ENCODE results near the gene MAPKAP1. TPM values are rescaled to one million over a fixed set of nuclear protein-coding genes. Genes with fewer than 3 reads are reported as not detected.

Gene MAPKAP1
- polyA plus RNA-seq, 3 donors = 39.9 to 57.5 (median 44.1) TPM

DNA sequence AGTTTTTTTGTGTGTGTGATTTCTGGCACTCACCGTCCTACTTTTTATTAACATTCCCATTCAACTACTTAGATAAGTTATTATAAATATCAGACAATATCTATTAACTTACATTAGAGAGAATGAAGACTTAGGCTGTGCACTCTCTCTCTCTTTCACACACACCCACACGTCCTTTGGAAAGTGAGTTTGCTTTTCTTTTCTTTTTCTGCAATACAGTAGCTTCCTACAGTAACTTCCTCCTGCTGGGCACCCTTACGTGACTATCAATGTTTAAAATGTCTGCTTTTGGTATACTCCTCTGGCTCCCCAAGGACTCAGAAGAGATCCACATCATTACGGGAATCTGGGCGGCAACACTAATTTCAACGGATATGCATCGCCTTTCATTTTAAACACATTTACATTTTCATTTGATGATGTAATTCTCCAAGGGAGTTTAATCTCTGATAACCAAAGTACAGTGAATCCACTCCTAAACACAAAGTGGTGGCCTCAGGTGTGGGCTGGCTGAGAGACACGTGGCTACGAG, 179.5 kb downstream of the MAPKAP1 start:
- Mint-ChIP-seq H3K27me3 (ENCODE audit: low read depth in 3 of 3) (no peaks in the 10 kb centered on the region), H3K9me3 (no peaks in the 10 kb centered on the region), H3K4me1 (peaks cover 39% of the 10 kb centered on the region), H3K4me3 (no peak overlapping the region), H3K27ac (peak overlapping the region in 2 of 7 donors; percentile 17 to 24), H3K36me3 (peaks cover 13 to 24% of the 10 kb centered on the region in 2 donors)
- H3K9me3 ChIP-seq (replicated peaks in 1 of 2; ENCODE audit: control insufficient read depth in 1 of 2, insufficient read depth in 1 of 2, low read length in 2 of 2) = no peaks in the 10 kb centered on the region
- no peak overlapping the region for H2AFZ ChIP-seq (ENCODE audit: insufficient read depth, low read depth, low read length, poor library complexity, severe bottlenecking)
- peaks cover 14 to 31% of the 10 kb centered on the region in 2 donors for H3K4me1 ChIP-seq (ENCODE audit: control insufficient read depth in 1 of 2, insufficient read depth in 2 of 2, low read length in 2 of 2)
- no peak overlapping the region for H3K9ac ChIP-seq (ENCODE audit: insufficient read depth, low read length, poor library complexity, severe bottlenecking)
- no peak for DNase-seq
- intact Hi-C loops (cut with micrococcal nuclease) = no loop called here
- H3K36me3 ChIP-seq (replicated peaks in 1 of 2; ENCODE audit: control insufficient read depth in 1 of 2, insufficient read depth in 2 of 2, low read length in 2 of 2) = peaks cover 0 to 7% of the 10 kb centered on the region in 2 donors
- H3K27me3 ChIP-seq (ENCODE audit: control insufficient read depth in 2 of 2, insufficient read depth in 2 of 2, low read length in 2 of 2) = no peaks in the 10 kb centered on the region
- WGBS (ENCODE audit: insufficient coverage) = no CpG with 5 or more reads among the region's 9 CpGs
- H3K79me2 ChIP-seq (ENCODE audit: insufficient read depth, low read length) = no peaks in the 10 kb centered on the region
- H3K4me3 ChIP-seq (replicated peaks in 1 of 3; ENCODE audit: low read depth in 2 of 3, low read length in 3 of 3) = no peak overlapping the region
- TF ChIP-seq, protein P1, sequence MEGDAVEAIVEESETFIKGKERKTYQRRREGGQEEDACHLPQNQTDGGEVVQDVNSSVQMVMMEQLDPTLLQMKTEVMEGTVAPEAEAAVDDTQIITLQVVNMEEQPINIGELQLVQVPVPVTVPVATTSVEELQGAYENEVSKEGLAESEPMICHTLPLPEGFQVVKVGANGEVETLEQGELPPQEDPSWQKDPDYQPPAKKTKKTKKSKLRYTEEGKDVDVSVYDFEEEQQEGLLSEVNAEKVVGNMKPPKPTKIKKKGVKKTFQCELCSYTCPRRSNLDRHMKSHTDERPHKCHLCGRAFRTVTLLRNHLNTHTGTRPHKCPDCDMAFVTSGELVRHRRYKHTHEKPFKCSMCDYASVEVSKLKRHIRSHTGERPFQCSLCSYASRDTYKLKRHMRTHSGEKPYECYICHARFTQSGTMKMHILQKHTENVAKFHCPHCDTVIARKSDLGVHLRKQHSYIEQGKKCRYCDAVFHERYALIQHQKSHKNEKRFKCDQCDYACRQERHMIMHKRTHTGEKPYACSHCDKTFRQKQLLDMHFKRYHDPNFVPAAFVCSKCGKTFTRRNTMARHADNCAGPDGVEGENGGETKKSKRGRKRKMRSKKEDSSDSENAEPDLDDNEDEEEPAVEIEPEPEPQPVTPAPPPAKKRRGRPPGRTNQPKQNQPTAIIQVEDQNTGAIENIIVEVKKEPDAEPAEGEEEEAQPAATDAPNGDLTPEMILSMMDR (IDR thresholded peaks at IDR 0.05) = no peak
- H3K27ac ChIP-seq (ENCODE audit: low read depth in 1 of 2, low read length in 2 of 2) = peak overlapping the region in 1 of 2 donors; percentile 61
- peaks cover 3% of the 10 kb centered on the region for H4K20me1 ChIP-seq (ENCODE audit: insufficient read depth, low read length)
- no peak overlapping the region for H3K4me2 ChIP-seq (replicated peaks; ENCODE audit: extremely low read depth, low read length, poor library complexity, severe bottlenecking)

DNA sequence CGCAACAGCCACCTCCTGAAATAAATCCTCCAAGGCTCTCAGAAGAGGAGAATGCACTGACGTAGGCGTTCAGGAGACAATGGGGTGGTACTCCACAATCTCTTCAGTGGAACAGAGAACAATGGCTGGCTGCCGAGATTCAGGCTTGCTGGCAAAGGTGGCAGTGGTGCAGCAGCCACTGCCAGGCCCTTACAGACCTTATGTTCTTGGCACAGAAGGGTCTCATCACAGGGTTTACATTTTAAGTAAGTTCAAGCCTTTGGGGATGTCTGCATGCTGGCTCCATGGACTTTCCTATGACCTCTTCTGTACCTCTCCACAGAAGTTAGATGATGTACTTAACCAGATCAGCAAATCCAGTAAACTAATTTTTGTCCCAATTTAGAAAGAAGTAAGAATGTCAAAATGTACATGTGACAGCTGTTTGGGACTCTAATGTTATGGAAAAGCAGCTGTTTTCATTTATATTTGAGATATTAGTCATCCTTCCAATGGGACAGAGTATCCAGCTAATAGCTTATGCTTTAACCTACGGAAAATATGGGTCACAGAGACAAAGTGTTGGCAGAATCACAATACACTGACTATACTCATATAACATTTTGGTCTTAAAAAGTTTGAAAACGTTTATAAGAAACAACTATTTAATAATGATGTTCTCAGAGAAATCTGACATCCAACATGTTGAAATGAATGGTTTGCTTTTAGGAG, 180.9 kb downstream of the MAPKAP1 start:
- Mint-ChIP-seq H3K27ac (no peak overlapping the region), H3K4me3 (no peak overlapping the region)

More for the DNA sequence above, 180.9 kb downstream of the MAPKAP1 start:
- Histone ChIP-seq H3K4me1 (ENCODE audit: control insufficient read depth in 1 of 2, insufficient read depth in 2 of 2, low read length in 2 of 2) (peaks cover 25 to 43% of the 10 kb centered on the region in 2 donors), H2AFZ (ENCODE audit: insufficient read depth, low read depth, low read length, poor library complexity, severe bottlenecking) (no peak overlapping the region), H3K27ac (ENCODE audit: low read depth in 1 of 2, low read length in 2 of 2) (no peak overlapping the region), H4K20me1 (ENCODE audit: insufficient read depth, low read length) (peaks cover 10% of the 10 kb centered on the region), H3K9ac (ENCODE audit: insufficient read depth, low read length, poor library complexity, severe bottlenecking) (no peak overlapping the region), H3K4me3 (replicated peaks in 1 of 3; ENCODE audit: low read depth in 2 of 3, low read length in 3 of 3) (no peak overlapping the region), H3K27me3 (ENCODE audit: control insufficient read depth in 2 of 2, insufficient read depth in 2 of 2, low read length in 2 of 2) (no peaks in the 10 kb centered on the region), H3K36me3 (replicated peaks in 1 of 2; ENCODE audit: control insufficient read depth in 1 of 2, insufficient read depth in 2 of 2, low read length in 2 of 2) (peaks cover under 1 to 7% of the 10 kb centered on the region in 2 donors), H3K9me3 (replicated peaks in 1 of 2; ENCODE audit: control insufficient read depth in 1 of 2, insufficient read depth in 1 of 2, low read length in 2 of 2) (no peaks in the 10 kb centered on the region), H3K4me2 (replicated peaks; ENCODE audit: extremely low read depth, low read length, poor library complexity, severe bottlenecking) (no peak overlapping the region), H3K79me2 (ENCODE audit: insufficient read depth, low read length) (no peaks in the 10 kb centered on the region)
- Mint-ChIP-seq H3K9me3 (no peaks in the 10 kb centered on the region), H3K4me1 (peaks cover 50% of the 10 kb centered on the region), H3K27me3 (ENCODE audit: low read depth in 3 of 3) (no peaks in the 10 kb centered on the region), H3K36me3 (peaks cover 11 to 21% of the 10 kb centered on the region in 2 donors)
- WGBS (ENCODE audit: insufficient coverage) = 91% methylated on average over 4 of the region's 6 CpGs
- intact Hi-C loops (cut with micrococcal nuclease) = no loop called here
- DNase-seq = no peak
- TF ChIP-seq, protein P1 (IDR thresholded peaks at IDR 0.05) = no peak
